ENCODE measurements around the gene TNS1. TPM values are rescaled to one million over a fixed set of nuclear protein-coding genes. Genes with fewer than 3 reads are reported as not detected.

The TNS1 gene
- total and polyA plus RNA-seq, 10 of the 15 experiments (the other 5 are each of a cell fraction or from before 2014, with no cell fraction given): 0.05 to 0.44 TPM; not detected in 8

DNA sequence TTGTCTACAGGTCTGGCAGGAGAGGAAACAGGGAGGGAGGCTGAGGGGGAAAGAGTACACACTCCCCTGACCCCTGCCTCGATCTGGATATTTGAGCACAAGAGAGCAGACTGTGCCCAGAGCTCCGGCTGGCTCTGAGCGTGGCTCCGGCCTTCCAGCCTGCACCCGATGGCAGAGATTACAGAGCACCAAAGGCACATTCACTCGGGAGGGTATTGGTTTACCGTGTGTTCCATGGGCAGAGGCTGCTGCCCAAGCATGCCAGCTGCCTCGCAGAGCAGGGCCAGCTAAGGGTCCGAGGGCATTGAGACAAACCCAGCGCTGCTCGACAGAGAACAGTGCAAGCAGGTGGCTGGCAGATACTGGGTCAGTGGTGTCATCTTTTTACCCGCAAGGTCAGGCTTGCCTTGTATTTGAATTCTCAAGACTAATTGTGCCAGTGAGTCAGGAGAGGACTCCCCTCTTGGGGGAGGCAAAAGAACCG, 132.2 kb downstream of the TNS1 start:
- no peak overlapping the region for H3K9ac ChIP-seq (ENCODE audit: control insufficient read depth, insufficient read depth, low read length)
- POLR2A ChIA-PET: no interaction called here
- DNase-seq (ENCODE audit: low read depth, low spot score) (no peak), FAIRE-seq (no peak), ATAC-seq (no peak)
- no peak overlapping the region for H3K27ac ChIP-seq (ENCODE audit: control insufficient read depth, insufficient read depth)
- no peak overlapping the region for H3K4me2 ChIP-seq (ENCODE audit: control insufficient read depth, insufficient read depth)
- SMC1A ChIA-PET (ENCODE audit: uncharacterized antibody, unreplicated experiment): no interaction called here
- no peaks in the 10 kb centered on the region for H3K36me3 ChIP-seq (ENCODE audit: control insufficient read depth in 2 of 2, insufficient read depth in 2 of 2, low read length in 1 of 2)
- no peaks in the 10 kb centered on the region for H3K4me1 ChIP-seq (ENCODE audit: control insufficient read depth, insufficient read depth, low read length)
- H3K27me3 ChIP-seq (replicated peaks in 1 of 2; ENCODE audit: control insufficient read depth in 2 of 2, insufficient read depth in 2 of 2, low read length in 1 of 2): peaks cover 0 to 2% of the 10 kb centered on the region in 2 experiments; a peak in 1 of 4 replicates
- CTCF ChIA-PET: no interaction called here
- no peaks in the 10 kb centered on the region for H4K20me1 ChIP-seq (ENCODE audit: control insufficient read depth, insufficient read depth)
- no peak overlapping the region for H2AFZ ChIP-seq (ENCODE audit: control insufficient read depth, low read depth, low read length)
- WGBS (ENCODE audit: insufficient coverage, insufficient replicate concordance, low lambda C conversion rate, missing lambda C conversion rate): 35% methylated on average over 13 of the region's 13 CpGs
- BruUV-seq (replicated peaks): no TSS peak
- intact Hi-C loops (cut with micrococcal nuclease; ENCODE audit: unreplicated experiment): no loop called here
- no peaks in the 10 kb centered on the region for H3K79me2 ChIP-seq (ENCODE audit: control insufficient read depth, insufficient read depth, low read length)
- no peak overlapping the region for H3K4me3 ChIP-seq
- no peaks in the 10 kb centered on the region for H3K9me3 ChIP-seq (replicated peaks; ENCODE audit: control insufficient read depth, insufficient read depth, low read length)
- in situ Hi-C loops (cut with MboI): no loop called here
- TF ChIP-seq ZBED1 (IDR thresholded peaks at IDR 0.05; ENCODE audit: borderline replicate concordance): no peak
- TF ChIP-seq CHD4 (IDR thresholded peaks at IDR 0.05): no peak
- TF ChIP-seq SIX5 (IDR thresholded peaks at IDR 0.05; ENCODE audit: low read depth, low read length, severe bottlenecking): no peak
- no peak for TF ChIP-seq LARP7 (IDR thresholded peaks at IDR 0.05)
- no peak for TF ChIP-seq ZNF24 (IDR thresholded peaks at IDR 0.05)
- no peak for TF ChIP-seq PKNOX1 (IDR thresholded peaks at IDR 0.05)
- no peak for TF ChIP-seq RCOR1 (conservative IDR thresholded peaks at IDR 0.05; ENCODE audit: low read depth, low read length)
- no peak for TF ChIP-seq E2F8 (IDR thresholded peaks at IDR 0.05; ENCODE audit: low read depth, partially characterized antibody)
- RAD21 ChIA-PET (ENCODE audit: unreplicated experiment): no interaction called here
